ENCODE measurements around the gene SORD.

- TF ChIP-seq, protein P1, sequence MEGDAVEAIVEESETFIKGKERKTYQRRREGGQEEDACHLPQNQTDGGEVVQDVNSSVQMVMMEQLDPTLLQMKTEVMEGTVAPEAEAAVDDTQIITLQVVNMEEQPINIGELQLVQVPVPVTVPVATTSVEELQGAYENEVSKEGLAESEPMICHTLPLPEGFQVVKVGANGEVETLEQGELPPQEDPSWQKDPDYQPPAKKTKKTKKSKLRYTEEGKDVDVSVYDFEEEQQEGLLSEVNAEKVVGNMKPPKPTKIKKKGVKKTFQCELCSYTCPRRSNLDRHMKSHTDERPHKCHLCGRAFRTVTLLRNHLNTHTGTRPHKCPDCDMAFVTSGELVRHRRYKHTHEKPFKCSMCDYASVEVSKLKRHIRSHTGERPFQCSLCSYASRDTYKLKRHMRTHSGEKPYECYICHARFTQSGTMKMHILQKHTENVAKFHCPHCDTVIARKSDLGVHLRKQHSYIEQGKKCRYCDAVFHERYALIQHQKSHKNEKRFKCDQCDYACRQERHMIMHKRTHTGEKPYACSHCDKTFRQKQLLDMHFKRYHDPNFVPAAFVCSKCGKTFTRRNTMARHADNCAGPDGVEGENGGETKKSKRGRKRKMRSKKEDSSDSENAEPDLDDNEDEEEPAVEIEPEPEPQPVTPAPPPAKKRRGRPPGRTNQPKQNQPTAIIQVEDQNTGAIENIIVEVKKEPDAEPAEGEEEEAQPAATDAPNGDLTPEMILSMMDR (IDR thresholded peaks at IDR 0.05) = no peak
- no peak for TF ChIP-seq POLR2A (IDR thresholded peaks at IDR 0.05)
These were observed 66.1 kb downstream of the SORD start for GRCh38 chr15:45088801-45089711.
